LNCaP clone FGC (cell line): ENCODE data around the gene ZNF423.

Experiments used
- DNase-seq: peaks from one replicate; pipeline ENCODE4 v3.0.0-alpha.2; 2011; ENCODE audit warnings: low read depth
- H3K4me3 ChIP-seq: 2 replicates; pipeline ENCODE4 v1.5.1; 2011; ENCODE audit warnings: mild to moderate bottlenecking, low read depth, low read length, control low read depth
- CTCF ChIP-seq: IDR thresholded peaks from 2 replicates; pipeline ENCODE4 v1.5.1; 2012; ENCODE audit warnings: mild to moderate bottlenecking; ENCODE audit not compliant: control insufficient read depth, insufficient read depth; ENCODE audit errors: extremely low read depth

Gene ZNF423

DNA sequence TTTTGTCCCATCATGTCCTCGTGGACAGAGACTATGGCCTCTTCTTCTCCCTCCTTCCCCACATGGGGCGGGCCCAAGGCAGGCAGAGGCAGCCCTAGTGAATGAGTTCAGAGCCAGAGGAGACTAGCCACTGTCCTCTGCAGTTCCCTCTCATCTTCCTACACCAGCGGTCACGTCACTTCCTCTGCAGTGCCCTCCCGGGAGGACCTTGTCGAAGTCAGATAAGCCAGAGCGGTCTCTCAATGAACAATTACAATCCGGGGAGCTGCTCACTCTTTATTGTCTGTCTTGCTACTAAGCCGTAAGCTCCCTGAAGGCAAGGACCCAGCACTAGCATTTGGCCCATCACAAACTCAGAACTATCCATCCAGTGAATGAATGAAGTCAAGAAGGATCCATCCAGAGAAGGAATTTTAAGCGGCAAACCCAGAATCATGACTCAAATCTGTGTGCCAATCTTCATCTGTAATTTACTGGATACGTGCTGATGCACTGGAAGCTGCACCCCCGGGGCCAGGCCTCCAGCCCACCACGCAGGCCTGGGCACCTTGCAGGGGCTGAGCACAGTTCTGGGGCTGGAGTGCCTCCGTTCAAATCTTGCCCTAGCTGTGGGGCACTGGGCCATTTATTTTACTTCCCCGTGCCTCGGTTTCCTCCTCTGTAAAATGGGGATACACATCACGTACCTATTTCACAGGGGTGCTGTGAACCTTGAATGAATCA is 18.1 kb downstream of the ZNF423 start:
- DNase-seq, result no peak
- TF ChIP-seq CTCF, result no peak
- no peak overlapping the region for H3K4me3 ChIP-seq

GRCh38 chr16:49836668-49837067 is 19.2 kb downstream of the ZNF423 start:
- H3K4me3 ChIP-seq, result no peak overlapping the region
- no peak for DNase-seq
- no peak for TF ChIP-seq CTCF

DNA sequence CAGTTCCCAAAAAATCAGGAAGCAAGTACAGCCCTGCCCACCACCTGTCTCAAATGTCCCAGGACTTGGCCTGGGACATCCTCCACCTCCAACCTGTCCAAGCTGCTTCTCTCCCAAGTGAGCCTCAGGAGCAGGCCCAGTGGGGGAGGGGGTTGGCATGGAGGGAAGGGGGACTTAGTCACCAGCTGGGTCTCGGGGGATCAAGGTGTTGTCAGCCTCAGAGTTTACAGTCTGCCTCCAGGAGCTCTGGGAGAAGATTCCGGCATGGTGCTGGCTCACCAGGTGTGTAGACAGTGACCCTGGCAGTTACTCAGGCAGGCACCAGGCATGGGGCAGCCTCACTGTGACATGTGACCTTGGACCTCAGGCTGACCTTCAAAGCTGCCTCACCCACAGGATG is 19.7 kb downstream of the ZNF423 start:
- H3K4me3 ChIP-seq, result no peak overlapping the region
- DNase-seq, result no peak
- TF ChIP-seq CTCF, result no peak

GRCh38 chr16:49835161-49835777 is 20.6 kb downstream of the ZNF423 start:
- H3K4me3 ChIP-seq, result no peak overlapping the region
- DNase-seq, result no peak
- TF ChIP-seq CTCF, result no peak

DNA sequence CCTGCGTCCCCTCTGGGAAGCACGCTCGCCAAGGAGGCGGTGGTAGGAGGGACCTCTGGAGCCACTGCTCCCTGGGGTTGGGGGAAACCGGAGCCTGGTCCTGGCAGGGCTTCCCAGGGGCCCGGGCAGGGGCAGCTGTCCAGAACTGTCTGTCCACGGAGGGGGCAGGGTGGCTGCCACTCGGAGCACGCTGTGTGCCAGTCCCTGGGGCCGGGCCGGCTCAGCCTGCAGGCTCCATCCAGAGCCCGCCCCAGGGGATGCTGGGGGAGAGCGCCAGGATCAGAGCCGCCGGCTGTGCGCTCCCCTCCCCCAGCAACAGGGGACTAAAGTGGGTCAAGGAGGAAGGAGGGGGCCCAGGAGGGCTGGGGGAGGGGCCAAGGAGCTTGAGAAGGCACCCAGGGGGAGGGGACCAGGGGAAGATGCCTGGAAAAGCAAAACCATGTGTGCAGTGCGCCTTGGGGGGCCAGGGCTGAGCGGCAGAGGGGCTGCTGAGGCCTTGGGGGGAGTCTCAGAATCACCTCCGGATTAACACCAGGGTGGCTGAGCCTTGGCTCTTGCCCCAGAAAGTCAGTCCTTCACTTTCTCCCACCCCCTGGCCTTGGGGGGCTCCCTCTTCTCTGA is 21.3 kb downstream of the ZNF423 start:
- no peak overlapping the region for H3K4me3 ChIP-seq
- no peak for DNase-seq
- TF ChIP-seq CTCF, result no peak

- no peak overlapping the region for H3K4me3 ChIP-seq
- DNase-seq, result no peak
- TF ChIP-seq CTCF, result no peak
Measured at GRCh38 chr16:49833796-49834530, 21.9 kb downstream of the ZNF423 start.
